K562 (cell line): ENCODE measurements around the gene SHANK3. TPM values are rescaled to one million over a fixed set of nuclear protein-coding genes. Genes with fewer than 3 reads are reported as not detected.

ENCODE experiments used
- ATAC-seq: fragments of 200-7000 bp; cut with Tn5 transposase; 3 replicates; pipeline ENCODE4 v1.9.1; 2020; ENCODE audit warnings: moderate library complexity
- BruUV-seq: library from RNA; stranded (reverse); fragments of 400-500 nt; replicated peaks from 2 replicates; lab custom pipeline; 2021; lab: Mats Ljungman, UMichigan
- CTCF ChIA-PET: fragments of 300-600 bp; formaldehyde crosslinking; extraction: SDS; loops from one replicate; lab custom pipeline; 2021; ENCODE audit warnings: low intra/inter-chr PET ratio; lab: Yijun Ruan, JAX
- POLR2A ChIA-PET: fragments of 300-600, 350-650 bp; sonication (Branson Sonifier 250); formaldehyde crosslinking; extraction: SDS; loops from one replicate; lab custom pipeline; 2021; ENCODE audit warnings: antibody characterized with exemption, inconsistent platforms; lab: Yijun Ruan, JAX
- DNase-seq, 4 experiments: peaks; one replicate each; pipeline versions ENCODE4 v3.0.0 to v3.0.0-alpha.2; 2011 to 2018; ENCODE audit warnings: low spot score in 3 of 4, mixed read lengths in 3 of 4; ENCODE audit errors: extremely low read depth in 1 of 4
- FAIRE-seq: peaks from 2 replicates; lab custom pipeline; 2011; peaks lifted over from hg19 to GRCh38; lab: Jason Lieb, UNC
- H2AFZ ChIP-seq: 2 replicates; pipeline ENCODE4 v1.6.0; 2011; ENCODE audit warnings: low read depth, low read length, control low read depth, inconsistent platforms
- H3K27ac ChIP-seq: fragments of 200-600 bp; 3 replicates; pipeline ENCODE4 v1.8.0; 2011; ENCODE audit warnings: low read depth, mild to moderate bottlenecking, control low read depth, inconsistent platforms, low read length, moderate library complexity, mixed read lengths; ENCODE audit errors: extremely low read depth
- H3K27me3 ChIP-seq, 2 experiments: fragments of 300-600 bp in 1 of 2; 2 replicates in 1 of 2; 3 replicates in 1 of 2; pipeline versions ENCODE4 v1.6.0 to v1.8.0; 2011; ENCODE audit warnings: inconsistent platforms in 2 of 2, low read length in 2 of 2, mild to moderate bottlenecking in 1 of 2, mixed read lengths in 1 of 2, moderate library complexity in 1 of 2; ENCODE audit not compliant: control insufficient read depth in 2 of 2, insufficient read depth in 2 of 2
- H3K36me3 ChIP-seq: fragments of 300-600 bp; 3 replicates; pipeline ENCODE4 v1.8.0; 2011; ENCODE audit warnings: mild to moderate bottlenecking, low read length, inconsistent platforms; ENCODE audit not compliant: control insufficient read depth, insufficient read depth
- H3K4me1 ChIP-seq, 2 experiments: fragments of 200-600 bp in 1 of 2; replicated peaks in 1 of 2; 2 replicates in 1 of 2; 3 replicates in 1 of 2; pipeline versions ENCODE4 v1.5.1 to v1.8.0; 2011; ENCODE audit warnings: inconsistent platforms in 2 of 2, low read length in 2 of 2, mild to moderate bottlenecking in 1 of 2, mixed read lengths in 1 of 2, moderate library complexity in 1 of 2; ENCODE audit not compliant: control insufficient read depth in 2 of 2, insufficient read depth in 2 of 2
- H3K4me2 ChIP-seq: 2 replicates; pipeline ENCODE4 v1.6.1; 2011; ENCODE audit warnings: low read length, control low read depth, inconsistent platforms, mixed read lengths; ENCODE audit not compliant: insufficient read depth
- H3K4me3 ChIP-seq: fragments of 200-600 bp; sonication (generic), shearing (Covaris generic); 2 replicates; pipeline ENCODE4 v1.5.1; 2016; ENCODE audit warnings: control low read depth, inconsistent platforms
- H3K79me2 ChIP-seq: fragments of 200-600 bp; 3 replicates; pipeline ENCODE4 v1.8.0; 2011; ENCODE audit warnings: low read length, inconsistent platforms; ENCODE audit not compliant: control insufficient read depth, insufficient read depth
- H3K9ac ChIP-seq, 2 experiments: 2 replicates each; pipeline versions ENCODE4 v1.6.0 to v1.6.1; 2011; ENCODE audit warnings: low read depth in 2 of 2, low read length in 2 of 2, control low read depth in 1 of 2, inconsistent platforms in 1 of 2, mild to moderate bottlenecking in 1 of 2, mixed read lengths in 1 of 2; ENCODE audit not compliant: insufficient read depth in 1 of 2
- H3K9me1 ChIP-seq: one replicate; pipeline ENCODE4 v1.6.0; 2011; ENCODE audit warnings: inconsistent platforms, mild to moderate bottlenecking, low read length, moderate library complexity; ENCODE audit not compliant: control insufficient read depth, insufficient read depth
- H3K9me3 ChIP-seq: replicated peaks from 2 replicates; pipeline ENCODE4 v1.5.1; 2011; ENCODE audit warnings: low read depth, low read length, inconsistent platforms; ENCODE audit not compliant: control insufficient read depth, insufficient read depth
- H4K20me1 ChIP-seq: replicated peaks from 2 replicates; pipeline ENCODE4 v1.6.1; 2011; ENCODE audit warnings: low read length, inconsistent platforms, mixed read lengths; ENCODE audit not compliant: control insufficient read depth, insufficient read depth
- ILK ChIP-seq: fragments of 450-650 bp; IDR thresholded peaks from 2 replicates; pipeline ENCODE4 v1.6.1; 2016; ENCODE audit warnings: missing genetic modification characterization, low read depth, mild to moderate bottlenecking, missing compliant biosample characterization, moderate library complexity, borderline replicate concordance
- NCOA4 ChIP-seq: fragments of 450-650 bp; IDR thresholded peaks from 2 replicates; pipeline ENCODE4 v1.6.1; 2018; ENCODE audit warnings: mild to moderate bottlenecking; ENCODE audit not compliant: partially characterized antibody
- ZNF408 ChIP-seq: fragments of 250-450 bp; sonication (Bioruptor Pico); IDR thresholded peaks from 2 replicates; pipeline ENCODE4 v1.4.0; 2020; ENCODE audit warnings: low read depth, mild to moderate bottlenecking, moderate library complexity
- WGBS: fragments of 100-300 bp; shearing (Covaris generic); methylation state at CpG from one replicate; pipeline ENCODE4 v1.1.6; 2016; ENCODE audit warnings: low coverage, mixed read lengths; ENCODE audit not compliant: insufficient coverage; ENCODE audit errors: missing lambda C conversion rate; 5-methylcytosine and 5-hydroxymethylcytosine counted together
- in situ Hi-C: fragments of 300-500 bp; cut with MboI; formaldehyde crosslinking; loops from 4 replicates; pipeline ENCODE4 v1.15.0; 2018; ENCODE audit warnings: inconsistent platforms, mixed read lengths
- intact Hi-C: fragments of 100-400 bp; cut with micrococcal nuclease; formaldehyde crosslinking; loops from 2 replicates; pipeline ENCODE4 v1.14.2; 2022
- polyA plus RNA-seq, 8 experiments: library from polyadenylated mRNA; depleted of rRNA in 4 of 8; stranded (reverse) in 5 of 8; unstranded in 3 of 8; fragments of >200 nt; fragmentation: Nextera tagmentation in 2 of 8; fragmentation: Illumina TruSeq in 1 of 8; extraction: Ambion mirVana in 2 of 8; extraction: Trizol in 1 of 8; gene quantifications; 2 replicates each; pipeline versions ENCODE4 v1.2.1 to v1.2.3, GENCODE V29; 2011 to 2014; ENCODE audit warnings: inconsistent platforms in 1 of 8, missing spikeins in 1 of 8
- total RNA-seq, 7 experiments: library from RNA; depleted of rRNA in 6 of 7; stranded (reverse); fragments of >200 nt in 6 of 7; fragmentation: Illumina TruSeq in 2 of 7; extraction: Trizol in 2 of 7; gene quantifications; 2 replicates each; pipeline versions ENCODE4 v1.2.1 to v1.2.3, GENCODE V29; 2011 to 2021; ENCODE audit warnings: low replicate concordance in 1 of 7
- TF ChIP-seq, protein P1 (sequence below): fragments of 450-650 bp; formaldehyde crosslinking; IDR thresholded peaks from 2 replicates; pipeline ENCODE4 v1.4.0; 2022; ENCODE audit warnings: missing genetic modification characterization

Gene SHANK3
- total and polyA plus RNA-seq, 9 of the 15 experiments (the other 6 are each of a cell fraction or from before 2014, with no cell fraction given), result 0.01 to 0.07 (median 0.03) TPM; not detected in 6

DNA sequence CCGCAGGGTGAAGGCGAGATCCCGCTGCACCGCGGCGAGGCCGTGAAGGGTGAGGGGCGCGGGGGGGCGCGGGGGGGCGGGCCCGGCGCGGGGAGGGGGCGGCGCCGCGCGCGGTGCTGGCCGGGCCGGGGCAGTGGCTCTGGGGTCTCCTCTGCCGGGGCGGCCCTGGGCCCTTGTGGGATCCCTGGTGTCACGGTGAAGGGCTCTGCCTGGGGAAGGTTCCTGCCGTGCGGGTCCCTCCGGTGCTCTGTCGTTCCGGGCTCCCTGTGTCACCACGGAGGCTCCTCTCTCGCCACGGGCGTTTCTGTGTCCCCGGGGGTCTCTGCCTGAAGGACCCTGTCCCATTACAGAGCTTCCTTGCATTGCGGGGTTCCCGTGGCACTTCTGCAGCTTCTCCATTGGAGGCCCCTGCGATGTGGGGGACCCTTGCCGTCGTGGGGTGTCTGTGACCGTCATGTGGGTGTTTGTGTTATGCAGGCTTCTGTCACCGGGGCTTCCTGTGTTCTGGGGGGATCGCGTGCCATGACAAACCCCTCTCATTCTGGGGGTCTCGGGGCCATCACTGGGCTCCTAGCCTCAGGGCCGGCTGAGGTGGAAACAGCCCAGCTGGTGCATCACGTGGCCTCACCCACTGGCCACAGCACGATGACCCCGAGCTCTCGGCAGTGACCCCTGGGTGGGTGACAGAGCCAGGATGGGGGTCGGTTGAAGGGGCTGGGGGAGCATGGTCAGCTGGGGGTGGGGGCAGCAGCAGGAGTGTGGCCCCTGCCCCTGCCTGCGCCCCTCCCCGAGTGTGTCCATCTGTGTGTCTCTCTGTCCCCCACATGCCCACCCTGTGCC is 25.3 kb downstream of the SHANK3 start (continued):
- TF ChIP-seq ILK, result no peak

DNA sequence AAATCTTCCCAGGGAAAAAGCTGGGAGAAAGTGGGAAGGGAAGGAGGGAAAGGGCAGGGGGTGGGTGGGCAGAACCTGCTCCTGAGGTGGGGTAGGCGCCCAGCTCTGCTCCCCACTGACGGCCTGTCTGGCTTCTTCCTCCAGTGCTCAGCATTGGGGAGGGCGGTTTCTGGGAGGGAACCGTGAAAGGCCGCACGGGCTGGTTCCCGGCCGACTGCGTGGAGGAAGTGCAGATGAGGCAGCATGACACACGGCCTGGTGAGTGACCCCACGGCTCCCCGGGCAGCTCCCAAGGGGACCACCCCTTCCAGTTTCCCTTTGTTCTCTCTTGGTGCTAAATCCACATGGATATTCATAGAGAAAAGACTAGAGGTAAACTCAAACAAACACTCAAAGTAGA is 25.9 kb downstream of the SHANK3 start:
- intact Hi-C loops, result no loop called here
- TF ChIP-seq ZNF408 (CRISPR knock-in tag), result no peak
- TF ChIP-seq, protein P1, sequence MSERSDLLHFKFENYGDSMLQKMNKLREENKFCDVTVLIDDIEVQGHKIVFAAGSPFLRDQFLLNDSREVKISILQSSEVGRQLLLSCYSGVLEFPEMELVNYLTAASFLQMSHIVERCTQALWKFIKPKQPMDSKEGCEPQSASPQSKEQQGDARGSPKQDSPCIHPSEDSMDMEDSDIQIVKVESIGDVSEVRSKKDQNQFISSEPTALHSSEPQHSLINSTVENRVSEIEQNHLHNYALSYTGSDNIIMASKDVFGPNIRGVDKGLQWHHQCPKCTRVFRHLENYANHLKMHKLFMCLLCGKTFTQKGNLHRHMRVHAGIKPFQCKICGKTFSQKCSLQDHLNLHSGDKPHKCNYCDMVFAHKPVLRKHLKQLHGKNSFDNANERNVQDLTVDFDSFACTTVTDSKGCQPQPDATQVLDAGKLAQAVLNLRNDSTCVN (CRISPR knock-in tag), result no peak
- TF ChIP-seq NCOA4, result no peak
- TF ChIP-seq, all 486 proteins: peak for 0
- no peak overlapping the region for H3K4me3 ChIP-seq
- in situ Hi-C loops, result loop anchor here (5.0 kb wide), 1 partner anchor 56 kb away; no protein-coding TSS in a partner anchor
- H4K20me1 ChIP-seq, result no peaks in the 10 kb centered on the region
- WGBS, result no CpG with 5 or more reads among the region's 12 CpGs
- H3K27me3 ChIP-seq, result peaks cover 6 to 33% of the 10 kb centered on the region in 2 experiments; a peak in 4 of 5 replicates
- CTCF ChIA-PET, result no interaction called here
- no peak overlapping the region for H3K27ac ChIP-seq
- no peak overlapping the region for H3K9ac ChIP-seq
- H2AFZ ChIP-seq, result no peak overlapping the region
- H3K79me2 ChIP-seq, result no peaks in the 10 kb centered on the region
- H3K4me2 ChIP-seq, result no peak overlapping the region
- DNase-seq, result no peak
- POLR2A ChIA-PET, result no interaction called here
- no peak for ATAC-seq
- no peak for FAIRE-seq
- no peaks in the 10 kb centered on the region for H3K9me1 ChIP-seq
- H3K4me1 ChIP-seq, result peaks cover 0 to 17% of the 10 kb centered on the region in 2 experiments; a peak in 1 of 5 replicates
- H3K9me3 ChIP-seq, result no peaks in the 10 kb centered on the region
- H3K36me3 ChIP-seq, result no peaks in the 10 kb centered on the region
- BruUV-seq, result no TSS peak
